Femur (tissue), 1 donor: ENCODE measurements around the gene HTR1B.

Experiments
- DNase-seq: peaks from one replicate; pipeline ENCODE4 v3.0.0-alpha.2; 2017

HTR1B gene

DNA sequence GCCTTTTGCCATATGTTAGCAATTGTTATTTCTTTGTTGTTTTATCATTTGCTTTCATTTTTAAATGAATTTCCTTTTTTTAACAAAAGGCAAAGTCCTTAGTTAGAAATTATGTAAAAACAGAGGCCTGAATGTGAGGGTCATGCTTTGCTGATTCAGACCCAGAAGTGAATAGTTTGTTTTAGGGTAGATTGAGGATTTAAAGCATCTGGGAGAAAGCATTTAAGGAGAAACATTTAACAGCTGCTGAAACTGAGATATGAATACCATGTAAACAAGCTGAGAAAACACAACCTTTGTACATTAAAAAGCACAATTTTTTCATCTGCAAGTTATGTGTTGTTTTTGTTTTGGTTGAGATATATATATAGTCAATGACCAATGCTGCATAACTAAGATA, 8.0 kb downstream of the HTR1B start:
- DNase-seq, result no peak

GRCh38 chr6:77454386-77454785, 8.9 kb downstream of the HTR1B start:
- no peak for DNase-seq

GRCh38 chr6:77451466-77451865, 11.8 kb downstream of the HTR1B start:
- DNase-seq, result no peak

DNA sequence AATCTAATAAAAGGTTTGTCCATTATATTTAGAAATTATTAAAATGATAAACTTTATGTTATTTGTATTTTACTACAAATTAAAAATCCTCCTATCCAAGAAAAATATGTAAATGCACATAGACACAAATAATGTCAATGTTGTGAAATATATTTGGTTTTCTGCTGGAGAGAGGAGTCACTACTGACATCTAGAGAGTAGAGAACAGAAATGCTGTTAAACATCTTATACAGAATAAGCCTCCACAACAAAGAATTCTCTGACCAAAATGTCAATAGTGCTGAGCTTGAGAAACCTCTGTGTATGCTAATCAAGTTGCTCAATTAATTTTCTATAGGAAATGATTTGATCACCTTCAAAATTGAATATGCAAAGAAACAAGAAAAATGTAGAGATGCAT, 12.4 kb downstream of the HTR1B start:
- no peak for DNase-seq

GRCh38 chr6:77448546-77448945, 14.7 kb downstream of the HTR1B start:
- no peak for DNase-seq

DNA sequence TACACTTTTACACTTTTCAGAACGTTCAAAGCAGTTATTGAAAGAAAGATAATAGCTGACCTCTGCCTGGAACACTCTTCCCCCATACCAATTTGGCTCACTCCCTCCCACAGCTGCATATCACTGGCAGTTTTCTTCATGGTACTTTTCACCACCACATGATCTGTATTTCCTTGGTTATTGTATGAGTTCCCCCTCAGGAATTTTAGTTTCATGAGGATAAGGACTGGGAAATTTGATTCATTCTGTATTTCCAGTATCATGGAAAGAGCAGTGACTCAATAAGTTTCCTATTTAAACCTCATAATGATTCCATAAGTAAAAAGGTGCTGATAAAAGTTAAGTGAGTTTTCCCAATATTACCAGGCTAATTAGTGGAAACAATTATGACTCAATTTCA, 16.0 kb downstream of the HTR1B start:
- no peak for DNase-seq

GRCh38 chr6:77446249-77446648, 17.0 kb downstream of the HTR1B start:
- DNase-seq, result no peak

DNA sequence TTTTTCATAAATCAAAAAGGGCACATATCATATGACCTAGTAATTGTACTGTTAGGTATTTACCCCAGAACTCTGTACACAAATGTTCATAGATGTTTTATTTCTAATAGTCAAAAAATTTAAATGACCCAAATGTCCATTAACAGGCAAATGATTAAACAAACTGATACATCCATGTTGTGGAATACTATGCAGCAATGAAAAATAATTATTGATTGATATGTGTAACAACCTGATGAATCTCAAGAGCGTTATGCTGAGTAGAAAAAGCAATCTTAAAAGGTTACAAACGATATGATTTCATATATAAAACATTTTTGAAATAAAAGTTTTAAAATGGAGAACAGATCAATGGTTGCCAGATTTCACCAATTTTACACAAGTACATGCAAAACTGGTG, 18.1 kb downstream of the HTR1B start:
- DNase-seq, result no peak

- no peak for DNase-seq
These were observed 22.9 kb downstream of the HTR1B start for GRCh38 chr6:77440206-77440976.

DNA sequence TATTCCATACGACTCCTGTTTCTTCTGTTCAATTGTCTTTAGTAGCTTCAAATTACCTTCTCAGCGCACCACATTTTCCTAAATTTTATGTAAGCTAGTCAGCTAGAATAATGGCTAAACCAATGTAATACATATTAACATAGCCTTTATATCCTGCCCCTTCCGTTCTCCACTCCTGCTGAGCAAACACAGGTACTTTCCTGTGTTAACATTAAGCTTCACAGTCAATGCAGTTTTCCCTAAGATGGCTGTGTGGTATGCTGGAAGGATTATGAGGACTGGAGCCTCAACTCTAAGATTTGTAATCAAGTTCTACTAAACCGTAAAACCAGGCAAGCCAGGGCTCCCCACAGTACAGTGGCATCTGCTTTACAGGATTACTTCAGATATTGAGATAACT, 29.4 kb downstream of the HTR1B start:
- no peak for DNase-seq

DNA sequence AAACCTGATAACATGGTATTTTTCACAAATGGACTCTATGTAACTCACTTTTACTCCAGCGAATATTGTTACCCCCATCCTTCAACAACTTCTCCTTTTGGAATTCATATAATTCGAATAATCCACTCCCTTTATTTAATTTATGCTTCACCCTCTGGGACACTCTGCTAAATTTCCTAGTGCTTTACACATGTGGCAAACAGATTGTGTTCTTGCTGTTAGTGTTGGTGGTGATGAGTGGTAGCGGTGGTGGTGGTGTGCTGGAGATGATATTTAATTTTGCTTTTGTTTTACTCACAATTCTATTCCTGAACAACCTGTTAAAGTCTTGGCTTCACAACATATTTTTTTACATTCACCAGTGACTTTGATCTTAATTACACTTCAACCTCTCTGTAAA, 32.8 kb downstream of the HTR1B start:
- no peak for DNase-seq

GRCh38 chr6:77425671-77426070, 37.6 kb downstream of the HTR1B start:
- DNase-seq, result no peak

- DNase-seq, result no peak
These were observed 38.1 kb downstream of the HTR1B start for GRCh38 chr6:77425216-77425615.

DNA sequence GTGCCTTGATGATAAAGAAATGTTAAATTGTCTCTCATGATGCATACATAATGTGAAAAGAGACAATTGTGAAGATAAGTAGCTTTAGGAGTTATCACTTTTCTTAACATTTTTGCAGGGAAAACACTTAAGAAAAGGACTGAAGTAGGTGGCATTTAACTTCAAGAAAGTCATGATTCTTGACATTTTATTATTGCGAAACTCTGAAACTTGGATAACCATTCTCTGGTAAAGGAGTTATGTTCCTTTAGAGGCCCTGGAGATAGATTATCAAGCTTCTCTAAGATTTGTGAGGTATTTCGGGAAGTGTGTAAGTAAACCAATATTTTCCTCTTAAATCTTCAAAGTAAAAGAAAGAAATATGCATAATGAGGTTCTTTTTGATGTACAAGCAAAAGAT, 38.5 kb downstream of the HTR1B start:
- DNase-seq, result no peak

GRCh38 chr6:77416839-77417238, 46.5 kb downstream of the HTR1B start:
- no peak for DNase-seq

DNA sequence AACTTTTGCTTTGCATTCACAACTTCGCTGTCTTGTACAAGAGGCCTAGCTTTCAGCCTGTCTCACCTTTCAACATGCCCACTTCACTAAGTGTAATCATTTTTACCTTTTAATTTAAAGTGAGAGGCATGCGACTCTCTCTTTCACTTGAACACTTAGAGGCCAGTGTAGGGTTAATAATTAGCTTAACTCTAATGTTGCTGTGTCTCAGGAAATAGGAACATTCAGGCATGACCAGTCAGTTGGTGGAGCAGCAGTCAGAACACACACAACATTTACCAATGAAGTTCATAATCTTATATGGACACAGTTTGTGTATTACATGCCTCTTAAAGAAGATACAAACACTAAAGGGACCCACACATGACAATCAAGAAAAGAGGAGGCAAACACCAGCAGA, 47.6 kb downstream of the HTR1B start:
- no peak for DNase-seq
